DND-41 (cell line): Measurements from ENCODE around the gene PASK.

Experiments used
- ATAC-seq: fragments of 200-7000 bp; cut with Tn5 transposase; 3 replicates; pipeline ENCODE4 v1.9.1; 2021; ENCODE audit warnings: low read depth; ENCODE audit not compliant: insufficient read depth
- DNase-seq: peaks from one replicate; pipeline ENCODE4 v3.0.0-alpha.2; 2020
- H2AFZ ChIP-seq: 2 replicates; pipeline ENCODE4 v1.6.0; 2012; ENCODE audit warnings: low read depth, low read length
- H3K27ac ChIP-seq: 2 replicates; pipeline ENCODE4 v1.5.1; 2012; ENCODE audit warnings: low read length, inconsistent platforms
- H3K27me3 ChIP-seq: fragments of 200-600 bp; sonication (generic); 2 replicates; pipeline ENCODE4 v1.6.0; 2012; ENCODE audit warnings: low read length, mild to moderate bottlenecking, inconsistent platforms; ENCODE audit not compliant: insufficient read depth, poor library complexity
- H3K36me3 ChIP-seq: 2 replicates; pipeline ENCODE4 v1.5.1; 2012; ENCODE audit warnings: low read length, inconsistent platforms; ENCODE audit not compliant: insufficient read depth
- H3K4me1 ChIP-seq: 2 replicates; pipeline ENCODE4 v1.5.1; 2012; ENCODE audit warnings: mild to moderate bottlenecking, low read length; ENCODE audit not compliant: insufficient read depth
- H3K4me2 ChIP-seq: 2 replicates; pipeline ENCODE4 v1.6.0; 2012; ENCODE audit warnings: mild to moderate bottlenecking, moderate library complexity, low read length, inconsistent platforms; ENCODE audit not compliant: insufficient read depth
- H3K4me3 ChIP-seq, 2 experiments: fragments of 200-600 bp in 1 of 2; shearing (Covaris generic) in 1 of 2; 2 replicates each; pipeline ENCODE4 v1.5.1; 2012 to 2016; ENCODE audit warnings: inconsistent platforms in 2 of 2, low read length in 2 of 2, mild to moderate bottlenecking in 2 of 2, low read depth in 1 of 2, moderate library complexity in 1 of 2
- H3K79me2 ChIP-seq: 2 replicates; pipeline ENCODE4 v1.6.0; 2012; ENCODE audit warnings: low read length, inconsistent platforms; ENCODE audit not compliant: insufficient read depth
- H3K9ac ChIP-seq: 2 replicates; pipeline ENCODE4 v1.6.0; 2012; ENCODE audit warnings: low read depth, mild to moderate bottlenecking, inconsistent platforms, low read length, moderate library complexity
- H3K9me3 ChIP-seq: 2 replicates; pipeline ENCODE4 v1.5.1; 2012; ENCODE audit warnings: low read length, moderate library complexity, mild to moderate bottlenecking, inconsistent platforms; ENCODE audit not compliant: insufficient read depth, severe bottlenecking
- H4K20me1 ChIP-seq: 2 replicates; pipeline ENCODE4 v1.6.0; 2012; ENCODE audit warnings: low read length; ENCODE audit not compliant: insufficient read depth
- CTCF ChIP-seq: IDR thresholded peaks from 2 replicates; pipeline ENCODE4 v1.5.1; 2012; ENCODE audit warnings: borderline replicate concordance, low read length, moderate library complexity, mild to moderate bottlenecking; ENCODE audit not compliant: poor library complexity, severe bottlenecking; ENCODE audit errors: extremely low read depth
- EZH2 ChIP-seq: IDR thresholded peaks from 3 replicates; pipeline ENCODE4 v1.6.1; 2012; ENCODE audit warnings: borderline replicate concordance, low read depth, mild to moderate bottlenecking, moderate library complexity, low read length, inconsistent platforms; ENCODE audit not compliant: severe bottlenecking

PASK gene

GRCh38 chr2:241141214-241141770, 8.0 kb downstream of the PASK start:
- no peaks in the 10 kb centered on the region for H3K4me1 ChIP-seq
- ATAC-seq (no peak), DNase-seq (no peak)
- H3K79me2 ChIP-seq: peaks cover 34% of the 10 kb centered on the region
- H3K9me3 ChIP-seq: no peaks in the 10 kb centered on the region
- H3K27me3 ChIP-seq: no peaks in the 10 kb centered on the region
- no peak overlapping the region for H3K9ac ChIP-seq
- no peak overlapping the region for H3K4me2 ChIP-seq
- no peak overlapping the region for H3K4me3 ChIP-seq
- H3K27ac ChIP-seq: no peak overlapping the region
- no peak overlapping the region for H2AFZ ChIP-seq
- H4K20me1 ChIP-seq: peaks cover 33% of the 10 kb centered on the region; the same call in 1 of the 2 replicates
- peaks cover 60% of the 10 kb centered on the region for H3K36me3 ChIP-seq
- TF ChIP-seq CTCF (no peak), EZH2 (no peak)

GRCh38 chr2:241140445-241140840, 8.8 kb downstream of the PASK start:
- H4K20me1 ChIP-seq: peaks cover 33% of the 10 kb centered on the region; the same call in 1 of the 2 replicates
- no peak overlapping the region for H3K4me3 ChIP-seq
- no peak overlapping the region for H3K4me2 ChIP-seq
- H3K4me1 ChIP-seq: no peaks in the 10 kb centered on the region
- H3K9me3 ChIP-seq: no peaks in the 10 kb centered on the region
- H3K27me3 ChIP-seq: no peaks in the 10 kb centered on the region
- no peak for ATAC-seq
- H3K79me2 ChIP-seq: peaks cover 25% of the 10 kb centered on the region
- TF ChIP-seq CTCF: no peak
- TF ChIP-seq EZH2: no peak
- no peak overlapping the region for H3K27ac ChIP-seq
- peaks cover 68% of the 10 kb centered on the region for H3K36me3 ChIP-seq
- H3K9ac ChIP-seq: no peak overlapping the region
- DNase-seq: no peak
- H2AFZ ChIP-seq: no peak overlapping the region

GRCh38 chr2:241139531-241140444, 9.5 kb downstream of the PASK start:
- no peak for TF ChIP-seq CTCF
- no peak for TF ChIP-seq EZH2
- ATAC-seq (no peak), DNase-seq (no peak)
- peaks cover 75% of the 10 kb centered on the region for H3K36me3 ChIP-seq
- H3K4me3 ChIP-seq: no peak overlapping the region
- H3K27me3 ChIP-seq: no peaks in the 10 kb centered on the region
- H3K9me3 ChIP-seq: no peaks in the 10 kb centered on the region
- H3K27ac ChIP-seq: no peak overlapping the region
- peaks cover 33% of the 10 kb centered on the region; the same call in 1 of the 2 replicates for H4K20me1 ChIP-seq
- no peak overlapping the region for H2AFZ ChIP-seq
- H3K9ac ChIP-seq: no peak overlapping the region
- peaks cover 25% of the 10 kb centered on the region for H3K79me2 ChIP-seq
- no peak overlapping the region for H3K4me2 ChIP-seq
- H3K4me1 ChIP-seq: no peaks in the 10 kb centered on the region
